ENCODE measurements around the gene DLX2. TPM values are rescaled to one million over a fixed set of nuclear protein-coding genes. Genes with fewer than 3 reads are reported as not detected.

DLX2 gene
- total RNA-seq, 1 donor from 2014 or later, result not detected

GRCh38 chr2:172107690-172108586, 5.2 kb upstream of the DLX2 start:
- DNase-seq (ENCODE audit: low spot score), result no peak

GRCh38 chr2:172106108-172106961, 3.6 kb upstream of the DLX2 start:
- DNase-seq (ENCODE audit: low spot score), result no peak

- DNase-seq (ENCODE audit: low spot score), result no peak
Measured at GRCh38 chr2:172105471-172106107, 2.9 kb upstream of the DLX2 start.

- no peak for DNase-seq (ENCODE audit: low spot score)
Measured at GRCh38 chr2:172103471-172104272, 972 bp upstream of the DLX2 start.

GRCh38 chr2:172101821-172102390, 794 bp downstream of the DLX2 start:
- no peak for DNase-seq (ENCODE audit: low spot score)

- DNase-seq (ENCODE audit: low spot score), result no peak
Measured at GRCh38 chr2:172100935-172101820, 1.5 kb downstream of the DLX2 start.

- no peak for DNase-seq (ENCODE audit: low spot score)
Measured at GRCh38 chr2:172100080-172100934, 2.4 kb downstream of the DLX2 start.

GRCh38 chr2:172099472-172100079, 3.1 kb downstream of the DLX2 start:
- DNase-seq (ENCODE audit: low spot score), result no peak

- DNase-seq (ENCODE audit: low spot score), result no peak
Measured at GRCh38 chr2:172098650-172099471, 3.8 kb downstream of the DLX2 start.

- DNase-seq (ENCODE audit: low spot score), result no peak
Measured at GRCh38 chr2:172098287-172098649, 4.4 kb downstream of the DLX2 start.

- no peak for DNase-seq (ENCODE audit: low spot score)
Measured at GRCh38 chr2:172097557-172098131, 5.1 kb downstream of the DLX2 start.

- DNase-seq (ENCODE audit: low spot score), result no peak
Measured at GRCh38 chr2:172096626-172097547, 5.8 kb downstream of the DLX2 start.

GRCh38 chr2:172095905-172096625, 6.6 kb downstream of the DLX2 start:
- DNase-seq (ENCODE audit: low spot score), result no peak

GRCh38 chr2:172095146-172095904, 7.4 kb downstream of the DLX2 start:
- no peak for DNase-seq (ENCODE audit: low spot score)
